ENCODE results near the gene C8G.

DNA sequence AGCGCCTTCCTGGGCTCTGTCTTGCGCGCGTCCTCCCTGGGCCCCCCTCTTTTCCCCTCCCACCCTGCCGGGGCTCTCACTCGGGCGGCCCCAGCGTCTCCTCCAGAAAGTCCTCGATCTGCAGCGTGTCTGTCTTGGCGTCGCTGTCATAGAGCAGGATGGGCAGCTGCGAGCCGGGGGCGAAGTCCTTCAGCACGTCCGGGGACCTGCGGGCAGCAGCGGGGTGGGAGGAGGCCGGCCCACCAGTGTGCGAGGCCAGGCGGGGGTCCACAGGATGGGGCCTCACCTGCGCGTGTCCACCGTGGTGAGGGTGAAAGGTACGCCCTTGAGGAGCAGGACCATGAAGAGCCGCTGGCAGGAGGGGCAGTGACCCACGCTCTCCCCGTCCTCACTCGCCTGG is 50.3 kb downstream of the C8G start:
- TF ChIP-seq SIN3A (IDR thresholded peaks at IDR 0.05; ENCODE audit: borderline replicate concordance, insufficient read depth, low read depth, low read length) (no peak), POLR2AphosphoS5 (IDR thresholded peaks at IDR 0.05; ENCODE audit: low read depth, low read length) (no peak), TCF7L2 (IDR thresholded peaks at IDR 0.05; ENCODE audit: low read depth, low read length) (no peak)
- TF ChIP-seq, protein P1, sequence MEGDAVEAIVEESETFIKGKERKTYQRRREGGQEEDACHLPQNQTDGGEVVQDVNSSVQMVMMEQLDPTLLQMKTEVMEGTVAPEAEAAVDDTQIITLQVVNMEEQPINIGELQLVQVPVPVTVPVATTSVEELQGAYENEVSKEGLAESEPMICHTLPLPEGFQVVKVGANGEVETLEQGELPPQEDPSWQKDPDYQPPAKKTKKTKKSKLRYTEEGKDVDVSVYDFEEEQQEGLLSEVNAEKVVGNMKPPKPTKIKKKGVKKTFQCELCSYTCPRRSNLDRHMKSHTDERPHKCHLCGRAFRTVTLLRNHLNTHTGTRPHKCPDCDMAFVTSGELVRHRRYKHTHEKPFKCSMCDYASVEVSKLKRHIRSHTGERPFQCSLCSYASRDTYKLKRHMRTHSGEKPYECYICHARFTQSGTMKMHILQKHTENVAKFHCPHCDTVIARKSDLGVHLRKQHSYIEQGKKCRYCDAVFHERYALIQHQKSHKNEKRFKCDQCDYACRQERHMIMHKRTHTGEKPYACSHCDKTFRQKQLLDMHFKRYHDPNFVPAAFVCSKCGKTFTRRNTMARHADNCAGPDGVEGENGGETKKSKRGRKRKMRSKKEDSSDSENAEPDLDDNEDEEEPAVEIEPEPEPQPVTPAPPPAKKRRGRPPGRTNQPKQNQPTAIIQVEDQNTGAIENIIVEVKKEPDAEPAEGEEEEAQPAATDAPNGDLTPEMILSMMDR (IDR thresholded peaks at IDR 0.05): no peak
